Measurements from ENCODE around the gene ADI1.
A peak's percentile ranks its signal among the peaks of the same experiment; 100 is the strongest.
"Not testable (repeated sequence)": the region's sequence is repeated elsewhere in the genome, so short reads cannot be mapped to it uniquely, and the experiment has no call there.

The ADI1 gene

DNA sequence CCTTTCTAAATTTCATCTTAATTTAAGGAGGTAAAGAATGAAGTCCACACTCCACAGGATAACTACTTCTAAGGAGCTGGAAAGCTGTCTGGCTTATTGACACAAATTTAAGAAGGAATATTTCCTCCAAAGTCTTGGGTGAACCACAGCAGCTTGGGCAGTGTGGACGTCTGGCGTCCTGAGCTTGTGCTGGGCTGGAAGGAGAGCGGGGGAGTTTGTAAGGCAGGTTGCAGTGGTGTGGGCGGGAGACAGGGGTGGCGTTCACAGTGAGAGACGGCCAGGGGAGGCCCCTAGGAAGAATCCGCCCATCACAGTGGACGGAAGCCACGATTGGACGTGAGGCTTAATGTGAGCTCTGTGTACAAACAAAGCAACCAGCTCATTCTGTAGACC is 25.7 kb downstream of the ADI1 start:
- DNase-seq (ENCODE audit: low spot score), result no peak

- no peak for DNase-seq (ENCODE audit: low spot score)
These were observed 26.2 kb downstream of the ADI1 start for GRCh38 chr2:3492951-3493614.

DNA sequence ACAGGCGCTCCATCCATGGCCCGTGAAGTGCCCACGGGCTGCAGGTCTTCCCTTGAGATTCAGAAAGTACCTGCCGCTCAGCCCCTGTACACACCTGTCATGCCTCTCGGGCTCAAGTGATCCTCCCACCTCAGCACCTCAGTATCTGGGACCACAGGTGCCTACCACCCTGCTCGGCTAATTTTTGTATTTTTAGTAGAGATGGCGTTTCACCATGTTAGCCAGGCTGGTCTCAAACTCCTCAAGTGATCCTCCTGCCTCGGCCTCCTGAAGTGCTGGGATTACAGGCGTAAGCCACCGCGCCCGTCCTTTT is 26.9 kb downstream of the ADI1 start:
- not testable (repeated sequence) for DNase-seq (ENCODE audit: low spot score)

GRCh38 chr2:3491716-3492474 is 27.4 kb downstream of the ADI1 start:
- no peak for DNase-seq (ENCODE audit: low spot score)

- no peak for DNase-seq (ENCODE audit: low spot score)
These were observed 28.0 kb downstream of the ADI1 start for GRCh38 chr2:3491306-3491705.

DNA sequence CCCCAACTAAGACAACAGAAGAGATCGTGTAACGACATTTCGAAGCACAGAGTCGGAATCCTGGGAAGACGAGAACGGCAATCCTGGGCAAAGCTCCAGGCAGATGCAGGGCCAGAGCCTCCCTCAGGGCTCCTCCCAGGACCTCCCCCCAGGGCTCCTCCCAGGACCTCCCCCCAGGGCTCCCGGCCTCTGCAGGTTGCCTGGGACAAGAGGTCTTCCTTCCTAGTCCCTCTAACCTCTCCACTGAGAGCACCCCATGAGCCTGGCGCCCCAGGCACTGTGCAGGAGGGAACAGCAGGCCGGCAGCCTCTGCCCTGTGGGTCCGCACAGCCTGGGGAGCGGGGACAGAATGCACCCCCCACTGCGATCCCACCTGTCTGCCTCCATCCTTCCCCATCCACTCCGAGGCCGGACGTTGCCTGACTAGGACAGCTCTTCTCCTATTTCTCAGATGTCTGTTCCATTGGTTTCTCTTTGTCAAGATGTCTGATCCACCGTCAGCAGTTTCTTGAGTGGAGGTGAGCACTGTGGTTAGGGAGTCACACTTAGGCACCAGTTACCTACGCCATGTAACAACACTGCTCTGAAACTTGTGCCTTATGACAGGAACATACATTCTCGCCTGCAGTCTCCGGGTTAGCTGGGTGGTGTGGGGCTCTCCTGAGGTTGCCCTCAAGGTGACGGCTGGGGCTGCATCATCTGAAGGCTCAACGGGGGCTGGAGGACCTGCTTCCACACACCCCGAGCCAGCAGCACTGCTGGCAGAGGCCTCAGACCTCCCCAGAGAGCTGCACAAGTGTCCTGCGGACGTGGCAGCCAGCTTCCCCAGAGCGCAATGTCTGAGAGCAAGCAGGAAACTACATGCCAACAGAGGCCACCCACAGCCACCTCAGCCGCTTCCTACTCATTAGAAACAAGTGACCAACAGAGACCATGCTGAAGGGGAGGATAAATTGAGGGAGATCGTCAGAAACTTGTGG is 28.9 kb downstream of the ADI1 start:
- no peak for DNase-seq (ENCODE audit: low spot score)

GRCh38 chr2:3489764-3490115 is 29.6 kb downstream of the ADI1 start:
- no peak for DNase-seq (ENCODE audit: low spot score)

GRCh38 chr2:3488855-3489763 is 30.2 kb downstream of the ADI1 start:
- no peak for DNase-seq (ENCODE audit: low spot score)

GRCh38 chr2:3488061-3488531 is 31.2 kb downstream of the ADI1 start:
- no peak for DNase-seq (ENCODE audit: low spot score)

DNA sequence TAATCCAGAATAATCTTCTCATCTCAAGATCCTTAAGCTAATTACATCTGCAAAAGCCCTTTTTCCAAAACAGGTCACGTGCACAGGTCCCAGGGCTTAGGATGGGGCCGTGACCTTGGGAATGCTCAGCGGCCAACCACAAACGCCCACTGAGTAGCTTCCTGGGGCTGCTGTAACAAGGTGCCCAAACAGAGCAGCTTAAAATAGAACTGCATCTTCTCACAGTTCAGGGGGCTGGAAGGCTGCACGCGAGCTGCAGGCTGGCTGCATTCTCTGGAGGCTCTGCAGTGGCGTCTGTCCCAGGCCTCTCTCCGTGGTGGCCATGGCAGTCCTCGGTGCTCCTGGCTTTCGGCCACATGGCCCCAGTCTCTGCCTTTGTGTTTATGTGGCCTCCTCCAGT is 31.9 kb downstream of the ADI1 start:
- no peak for DNase-seq (ENCODE audit: low spot score)

GRCh38 chr2:3487028-3487425 is 32.3 kb downstream of the ADI1 start:
- DNase-seq (ENCODE audit: low spot score), result no peak

GRCh38 chr2:3486047-3487027 is 33.0 kb downstream of the ADI1 start:
- DNase-seq (ENCODE audit: low spot score), result no peak

GRCh38 chr2:3485166-3485565 is 34.2 kb downstream of the ADI1 start:
- DNase-seq (ENCODE audit: low spot score), result no peak

- no peak for DNase-seq (ENCODE audit: low spot score)
These were observed 35.1 kb downstream of the ADI1 start for GRCh38 chr2:3483986-3484960.

DNA sequence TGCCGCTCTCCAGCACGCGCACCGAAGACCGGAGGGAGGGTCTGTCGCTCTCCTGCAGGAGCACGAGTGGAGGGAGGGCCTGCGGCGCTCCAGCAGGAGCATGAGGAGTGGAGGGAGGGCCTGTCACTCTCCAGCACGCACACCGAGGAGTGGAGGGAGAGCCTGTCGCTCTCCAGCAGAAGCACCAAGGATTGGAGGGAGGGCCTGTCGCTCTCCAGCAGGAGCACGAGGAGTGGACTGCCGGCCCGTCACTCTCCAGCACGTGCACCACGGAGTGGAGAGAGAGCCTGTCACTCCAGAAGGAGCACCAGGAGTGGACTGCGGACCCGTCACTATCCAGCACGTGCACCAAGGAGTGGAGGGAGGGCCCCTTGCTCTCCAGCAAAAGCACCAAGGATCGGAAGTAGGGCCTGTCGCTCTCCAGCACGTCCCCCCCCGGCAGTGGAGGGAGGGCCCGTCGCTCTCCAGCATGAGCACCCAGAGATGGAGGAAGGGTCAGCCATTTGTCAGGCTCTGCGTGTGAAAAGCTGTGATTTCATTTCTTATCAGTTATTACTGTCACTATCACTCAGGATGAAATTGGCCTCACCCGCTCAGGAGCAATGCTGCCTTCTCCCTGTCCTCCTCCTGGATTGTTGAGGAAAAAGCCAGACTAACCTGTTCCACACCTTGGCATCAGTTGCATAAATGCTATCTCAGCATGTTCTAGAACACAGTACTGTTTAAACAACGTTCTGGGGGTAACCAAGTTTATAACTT is 35.9 kb downstream of the ADI1 start:
- peak; percentile 52 for DNase-seq (ENCODE audit: low spot score)

GRCh38 chr2:3482363-3482821 is 36.9 kb downstream of the ADI1 start:
- no peak for DNase-seq (ENCODE audit: low spot score)

DNA sequence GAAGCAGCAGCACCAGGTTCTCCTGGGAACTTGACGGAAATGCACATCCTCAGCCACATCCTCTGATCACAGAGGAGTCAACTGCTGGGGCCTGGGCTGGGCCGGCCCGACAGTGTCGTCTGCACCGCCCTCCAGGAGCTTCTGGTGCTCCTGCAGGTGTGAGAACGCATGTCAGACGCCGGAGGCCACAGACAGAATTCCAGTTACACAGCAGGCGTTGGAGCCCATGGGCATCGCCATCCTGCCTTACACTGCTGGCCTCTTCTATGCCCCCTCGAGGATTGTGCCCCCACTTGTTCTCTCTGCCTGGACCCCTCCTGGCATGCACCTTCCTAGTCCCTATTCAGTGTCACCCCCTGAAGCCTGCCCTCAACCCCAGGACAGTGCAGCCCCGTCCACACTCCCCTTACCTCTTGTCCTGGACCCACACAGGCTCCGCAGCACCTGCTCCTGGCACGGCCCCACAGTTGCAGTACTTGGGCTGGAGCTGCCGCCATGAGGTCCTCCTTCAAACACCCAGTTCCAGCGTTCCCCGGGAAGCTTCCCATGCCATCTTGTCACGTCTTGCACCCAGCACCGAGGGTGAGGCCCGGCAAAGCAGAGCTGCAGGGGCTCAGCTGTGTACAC is 37.5 kb downstream of the ADI1 start:
- DNase-seq (ENCODE audit: low spot score), result no peak

- DNase-seq (ENCODE audit: low spot score), result no peak
These were observed 38.3 kb downstream of the ADI1 start for GRCh38 chr2:3481011-3481400.
